ENCODE data around the gene CNKSR3.

DNA sequence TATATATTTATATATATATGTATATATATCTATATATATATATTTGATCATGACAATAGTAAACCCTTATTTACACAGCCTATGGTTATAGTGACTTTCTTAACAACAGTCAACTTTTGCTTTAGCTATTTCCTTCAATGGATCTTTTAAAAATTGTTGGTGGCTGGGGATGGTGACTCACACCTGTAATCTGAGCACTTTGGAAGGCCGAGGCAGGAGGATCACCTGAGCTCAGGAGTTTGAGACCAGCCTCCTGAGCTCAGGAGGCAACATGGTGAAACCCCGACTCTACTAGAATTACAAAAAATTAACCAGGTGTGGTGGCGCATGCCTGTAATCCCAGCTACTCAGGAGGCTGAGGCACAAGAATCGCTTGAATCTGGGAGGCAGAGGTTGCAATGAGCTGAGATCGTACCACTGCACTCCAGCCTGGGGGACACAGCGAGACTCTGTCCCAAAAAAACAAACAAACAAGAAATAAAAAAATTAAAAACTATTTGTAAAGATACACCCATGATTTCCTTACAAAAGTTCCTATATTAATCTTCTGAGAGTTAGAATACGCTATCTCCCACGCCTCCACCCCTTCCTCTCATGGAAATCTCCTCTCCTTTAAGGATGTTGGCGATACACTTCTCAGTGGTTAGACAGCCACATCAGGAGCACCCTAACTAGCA lies 29.2 kb upstream of the CNKSR3 start:
- TF ChIP-seq, protein P1, sequence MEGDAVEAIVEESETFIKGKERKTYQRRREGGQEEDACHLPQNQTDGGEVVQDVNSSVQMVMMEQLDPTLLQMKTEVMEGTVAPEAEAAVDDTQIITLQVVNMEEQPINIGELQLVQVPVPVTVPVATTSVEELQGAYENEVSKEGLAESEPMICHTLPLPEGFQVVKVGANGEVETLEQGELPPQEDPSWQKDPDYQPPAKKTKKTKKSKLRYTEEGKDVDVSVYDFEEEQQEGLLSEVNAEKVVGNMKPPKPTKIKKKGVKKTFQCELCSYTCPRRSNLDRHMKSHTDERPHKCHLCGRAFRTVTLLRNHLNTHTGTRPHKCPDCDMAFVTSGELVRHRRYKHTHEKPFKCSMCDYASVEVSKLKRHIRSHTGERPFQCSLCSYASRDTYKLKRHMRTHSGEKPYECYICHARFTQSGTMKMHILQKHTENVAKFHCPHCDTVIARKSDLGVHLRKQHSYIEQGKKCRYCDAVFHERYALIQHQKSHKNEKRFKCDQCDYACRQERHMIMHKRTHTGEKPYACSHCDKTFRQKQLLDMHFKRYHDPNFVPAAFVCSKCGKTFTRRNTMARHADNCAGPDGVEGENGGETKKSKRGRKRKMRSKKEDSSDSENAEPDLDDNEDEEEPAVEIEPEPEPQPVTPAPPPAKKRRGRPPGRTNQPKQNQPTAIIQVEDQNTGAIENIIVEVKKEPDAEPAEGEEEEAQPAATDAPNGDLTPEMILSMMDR (IDR thresholded peaks at IDR 0.05), result no peak
- no peak for TF ChIP-seq POLR2A (IDR thresholded peaks at IDR 0.05)

Measured in right lobe of liver (tissue), 4 donors.